Adipocyte (in vitro differentiated cells): ENCODE data around the gene DOCK11.
A peak's percentile ranks its signal among the peaks of the same experiment; 100 is the strongest.

Experiments used
- DNase-seq: peaks from one replicate; pipeline ENCODE4 v3.0.0-alpha.2; 2015; ENCODE audit warnings: low read depth
- H3K27me3 ChIP-seq: replicated peaks from 2 replicates; pipeline ENCODE4 v1.7.0; 2013; ENCODE audit warnings: mild to moderate bottlenecking, low read length, moderate library complexity; ENCODE audit not compliant: control insufficient read depth, insufficient read depth
- H3K36me3 ChIP-seq: 2 replicates; pipeline ENCODE4 v1.7.0; 2013; ENCODE audit warnings: low read length, mild to moderate bottlenecking, moderate library complexity; ENCODE audit not compliant: control insufficient read depth, insufficient read depth, severe bottlenecking
- H3K4me1 ChIP-seq: 2 replicates; pipeline ENCODE4 v1.7.0; 2013; ENCODE audit warnings: mild to moderate bottlenecking, low read length, moderate library complexity; ENCODE audit not compliant: control insufficient read depth, insufficient read depth
- H3K4me3 ChIP-seq: 2 replicates; pipeline ENCODE4 v1.7.0; 2013; ENCODE audit warnings: mild to moderate bottlenecking, low read length, moderate library complexity
- H3K9ac ChIP-seq: 2 replicates; pipeline ENCODE4 v1.7.0; 2013; ENCODE audit warnings: mild to moderate bottlenecking, low read length, moderate library complexity
- H3K9me3 ChIP-seq: 2 replicates; pipeline ENCODE4 v1.7.0; 2013; ENCODE audit warnings: mild to moderate bottlenecking, low read length, moderate library complexity; ENCODE audit not compliant: control insufficient read depth

The DOCK11 gene

GRCh38 chrX:118612290-118612689 lies 116.7 kb downstream of the DOCK11 start:
- Histone ChIP-seq H3K36me3 (peaks cover 91% of the 10 kb centered on the region), H3K9me3 (no peaks in the 10 kb centered on the region), H3K27me3 (peaks cover 8% of the 10 kb centered on the region), H3K9ac (no peak overlapping the region), H3K4me1 (no peaks in the 10 kb centered on the region), H3K4me3 (no peak overlapping the region)
- no peak for DNase-seq

- H3K4me1 ChIP-seq = no peaks in the 10 kb centered on the region
- peaks cover 79% of the 10 kb centered on the region for H3K36me3 ChIP-seq
- H3K9ac ChIP-seq = no peak overlapping the region
- DNase-seq = no peak
- H3K4me3 ChIP-seq = no peak overlapping the region
- H3K27me3 ChIP-seq = peaks cover 8% of the 10 kb centered on the region
- H3K9me3 ChIP-seq = no peaks in the 10 kb centered on the region
Measured at GRCh38 chrX:118614150-118614549, 118.5 kb downstream of the DOCK11 start.

- Histone ChIP-seq H3K4me1 (peaks cover 2% of the 10 kb centered on the region), H3K9ac (no peak overlapping the region), H3K27me3 (peaks cover 8% of the 10 kb centered on the region), H3K9me3 (no peaks in the 10 kb centered on the region), H3K36me3 (peaks cover 69% of the 10 kb centered on the region), H3K4me3 (no peak overlapping the region)
- DNase-seq = no peak
Measured at GRCh38 chrX:118615141-118615540, 119.5 kb downstream of the DOCK11 start.

- no peaks in the 10 kb centered on the region for H3K27me3 ChIP-seq
- H3K4me1 ChIP-seq = peaks cover 22% of the 10 kb centered on the region
- no peaks in the 10 kb centered on the region for H3K9me3 ChIP-seq
- peaks cover 21% of the 10 kb centered on the region for H3K36me3 ChIP-seq
- no peak overlapping the region for H3K4me3 ChIP-seq
- peak overlapping the region; percentile 65 for H3K9ac ChIP-seq
- peak; percentile 18 for DNase-seq
Measured at GRCh38 chrX:118621081-118621759, 125.6 kb downstream of the DOCK11 start.

GRCh38 chrX:118623062-118623461 lies 127.4 kb downstream of the DOCK11 start:
- peaks cover 29% of the 10 kb centered on the region for H3K4me1 ChIP-seq
- H3K9me3 ChIP-seq = no peaks in the 10 kb centered on the region
- H3K27me3 ChIP-seq = no peaks in the 10 kb centered on the region
- no peak for DNase-seq
- H3K36me3 ChIP-seq = peaks cover 31% of the 10 kb centered on the region
- H3K4me3 ChIP-seq = no peak overlapping the region
- H3K9ac ChIP-seq = no peak overlapping the region

GRCh38 chrX:118626346-118626745 lies 130.7 kb downstream of the DOCK11 start:
- H3K9ac ChIP-seq = no peak overlapping the region
- peaks cover 15% of the 10 kb centered on the region for H3K4me1 ChIP-seq
- H3K27me3 ChIP-seq = no peaks in the 10 kb centered on the region
- no peak overlapping the region for H3K4me3 ChIP-seq
- peaks cover 53% of the 10 kb centered on the region for H3K36me3 ChIP-seq
- H3K9me3 ChIP-seq = no peaks in the 10 kb centered on the region
- no peak for DNase-seq

- peaks cover 57% of the 10 kb centered on the region for H3K36me3 ChIP-seq
- peaks cover 9% of the 10 kb centered on the region for H3K4me1 ChIP-seq
- no peaks in the 10 kb centered on the region for H3K27me3 ChIP-seq
- DNase-seq = no peak
- no peak overlapping the region for H3K4me3 ChIP-seq
- no peaks in the 10 kb centered on the region for H3K9me3 ChIP-seq
- no peak overlapping the region for H3K9ac ChIP-seq
Measured at GRCh38 chrX:118627084-118627758, 131.6 kb downstream of the DOCK11 start.

- Histone ChIP-seq H3K4me3 (no peak overlapping the region), H3K9ac (no peak overlapping the region), H3K36me3 (peaks cover 75% of the 10 kb centered on the region), H3K27me3 (no peaks in the 10 kb centered on the region), H3K4me1 (peaks cover 7% of the 10 kb centered on the region), H3K9me3 (no peaks in the 10 kb centered on the region)
- no peak for DNase-seq
Measured at GRCh38 chrX:118630848-118631247, 135.2 kb downstream of the DOCK11 start.

- Histone ChIP-seq H3K9me3 (no peaks in the 10 kb centered on the region), H3K4me1 (peaks cover 7% of the 10 kb centered on the region), H3K27me3 (no peaks in the 10 kb centered on the region), H3K9ac (no peak overlapping the region), H3K4me3 (no peak overlapping the region), H3K36me3 (peaks cover 79% of the 10 kb centered on the region)
- DNase-seq = no peak
Measured at GRCh38 chrX:118631586-118631985, 136.0 kb downstream of the DOCK11 start.

GRCh38 chrX:118632862-118633261 lies 137.2 kb downstream of the DOCK11 start:
- Histone ChIP-seq H3K9ac (no peak overlapping the region), H3K36me3 (peaks cover 73% of the 10 kb centered on the region), H3K9me3 (no peaks in the 10 kb centered on the region), H3K27me3 (no peaks in the 10 kb centered on the region), H3K4me1 (no peaks in the 10 kb centered on the region), H3K4me3 (no peak overlapping the region)
- no peak for DNase-seq

- no peak for DNase-seq
- no peaks in the 10 kb centered on the region for H3K4me1 ChIP-seq
- no peak overlapping the region for H3K4me3 ChIP-seq
- H3K36me3 ChIP-seq = peaks cover 73% of the 10 kb centered on the region
- H3K27me3 ChIP-seq = no peaks in the 10 kb centered on the region
- no peak overlapping the region for H3K9ac ChIP-seq
- H3K9me3 ChIP-seq = no peaks in the 10 kb centered on the region
Measured at GRCh38 chrX:118633530-118633929, 137.9 kb downstream of the DOCK11 start.
